Stomach (tissue), 4 donors: ENCODE results near the gene CDC14C.

ENCODE experiments used
- EP300 ChIP-seq: sonication (generic); formaldehyde crosslinking; IDR thresholded peaks from one replicate; pipeline ENCODE4 v1.6.1; 2017; ENCODE audit warnings: antibody characterized with exemption
- POLR2A ChIP-seq, 4 donors: fragments of 450-650 bp; IDR thresholded peaks; one replicate each; pipeline ENCODE4 v1.6.1; 2016; ENCODE audit warnings: antibody characterized with exemption in 4 of 4, control low read depth in 2 of 4, mild to moderate bottlenecking in 1 of 4, moderate library complexity in 1 of 4
- TF ChIP-seq, protein P1 (sequence below), 7 experiments: fragments of 450-650 bp in 4 of 7; fragments of 200-600 bp in 3 of 7; sonication (generic) in 3 of 7; IDR thresholded peaks; one replicate each; pipeline ENCODE4 v1.5.1; 2016 to 2019; ENCODE audit warnings: antibody characterized with exemption in 7 of 7, control low read depth in 2 of 7, mild to moderate bottlenecking in 1 of 7

DNA sequence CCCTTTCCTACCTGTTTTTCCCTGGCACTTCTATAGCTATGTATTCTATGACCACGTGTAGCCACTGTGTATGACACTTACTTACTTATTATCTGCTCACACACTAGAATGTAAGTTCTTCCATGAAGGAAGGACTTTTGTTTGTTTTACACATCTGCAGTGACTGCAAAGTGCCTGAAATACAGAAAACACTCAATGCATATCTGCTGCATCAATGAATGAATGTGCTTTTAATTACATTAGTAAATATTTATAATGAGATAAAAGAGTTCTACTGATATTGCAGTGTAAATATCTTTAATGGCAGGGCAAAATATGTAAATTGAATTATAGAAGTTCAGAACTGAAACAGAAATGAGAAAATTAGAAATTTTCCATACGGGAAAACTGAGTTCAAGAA lies 43.5 kb upstream of the CDC14C start:
- TF ChIP-seq, protein P1, sequence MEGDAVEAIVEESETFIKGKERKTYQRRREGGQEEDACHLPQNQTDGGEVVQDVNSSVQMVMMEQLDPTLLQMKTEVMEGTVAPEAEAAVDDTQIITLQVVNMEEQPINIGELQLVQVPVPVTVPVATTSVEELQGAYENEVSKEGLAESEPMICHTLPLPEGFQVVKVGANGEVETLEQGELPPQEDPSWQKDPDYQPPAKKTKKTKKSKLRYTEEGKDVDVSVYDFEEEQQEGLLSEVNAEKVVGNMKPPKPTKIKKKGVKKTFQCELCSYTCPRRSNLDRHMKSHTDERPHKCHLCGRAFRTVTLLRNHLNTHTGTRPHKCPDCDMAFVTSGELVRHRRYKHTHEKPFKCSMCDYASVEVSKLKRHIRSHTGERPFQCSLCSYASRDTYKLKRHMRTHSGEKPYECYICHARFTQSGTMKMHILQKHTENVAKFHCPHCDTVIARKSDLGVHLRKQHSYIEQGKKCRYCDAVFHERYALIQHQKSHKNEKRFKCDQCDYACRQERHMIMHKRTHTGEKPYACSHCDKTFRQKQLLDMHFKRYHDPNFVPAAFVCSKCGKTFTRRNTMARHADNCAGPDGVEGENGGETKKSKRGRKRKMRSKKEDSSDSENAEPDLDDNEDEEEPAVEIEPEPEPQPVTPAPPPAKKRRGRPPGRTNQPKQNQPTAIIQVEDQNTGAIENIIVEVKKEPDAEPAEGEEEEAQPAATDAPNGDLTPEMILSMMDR (IDR thresholded peaks at IDR 0.05): no peak
- TF ChIP-seq POLR2A (IDR thresholded peaks at IDR 0.05): no peak
- no peak for TF ChIP-seq EP300
